HepG2 (cell line): ENCODE data around the gene GLIS2. TPM values are rescaled to one million over a fixed set of nuclear protein-coding genes. Genes with fewer than 3 reads are reported as not detected.

Source experiments
- BATF2 ChIP-seq: sonication (generic); formaldehyde crosslinking; IDR thresholded peaks from 2 replicates; pipeline ENCODE4 v1.8.0; 2022; ENCODE audit warnings: mild to moderate bottlenecking, missing genetic modification reagents, moderate library complexity
- GATAD2A ChIP-seq: IDR thresholded peaks from 2 replicates; pipeline ENCODE4 v1.6.1; 2016
- HBP1 ChIP-seq: IDR thresholded peaks from 2 replicates; pipeline ENCODE4 v1.6.1; 2016; ENCODE audit warnings: low read depth, control low read depth
- KMT2A ChIP-seq: sonication (generic); formaldehyde crosslinking; IDR thresholded peaks from 2 replicates; pipeline ENCODE4 v1.4.0; 2020; ENCODE audit warnings: missing genetic modification reagents
- MXD3 ChIP-seq: IDR thresholded peaks from 2 replicates; pipeline ENCODE4 v1.6.1; 2016; ENCODE audit warnings: mild to moderate bottlenecking, missing biosample characterization, missing genetic modification reagents
- NFRKB ChIP-seq: fragments of 450-650 bp; IDR thresholded peaks from 2 replicates; pipeline ENCODE4 v1.6.1; 2017
- NR2C2 ChIP-seq: sonication (generic); formaldehyde crosslinking; IDR thresholded peaks from 2 replicates; pipeline ENCODE4 v1.4.0; 2020; ENCODE audit warnings: missing genetic modification reagents, mild to moderate bottlenecking, moderate library complexity, borderline replicate concordance
- RFX5 ChIP-seq: IDR thresholded peaks from 2 replicates; pipeline ENCODE4 v1.6.1; 2011; ENCODE audit warnings: low read depth, low read length, improper control_type of control experiment
- SKIL ChIP-seq: sonication (generic); formaldehyde crosslinking; IDR thresholded peaks from 2 replicates; pipeline ENCODE4 v1.8.0; 2022; ENCODE audit warnings: missing genetic modification reagents, mild to moderate bottlenecking, moderate library complexity, borderline replicate concordance
- TFDP2 ChIP-seq: sonication (generic); formaldehyde crosslinking; IDR thresholded peaks from 2 replicates; pipeline ENCODE4 v1.4.0; 2020; ENCODE audit warnings: missing genetic modification reagents
- ZBTB3 ChIP-seq: sonication (generic); formaldehyde crosslinking; IDR thresholded peaks from 2 replicates; pipeline ENCODE4 v1.4.0; 2020; ENCODE audit warnings: low read depth, mild to moderate bottlenecking, moderate library complexity, missing genetic modification reagents, borderline replicate concordance
- ZBTB49 ChIP-seq: sonication (generic); formaldehyde crosslinking; IDR thresholded peaks from 2 replicates; pipeline ENCODE4 v1.4.0; 2020; ENCODE audit warnings: missing genetic modification reagents, borderline replicate concordance
- ZNF24 ChIP-seq: fragments of 450-650 bp; IDR thresholded peaks from 2 replicates; pipeline ENCODE4 v1.6.1; 2017; ENCODE audit warnings: antibody characterized with exemption, mild to moderate bottlenecking
- ZNF44 ChIP-seq: sonication (generic); formaldehyde crosslinking; IDR thresholded peaks from 2 replicates; pipeline ENCODE4 v1.5.1; 2020; ENCODE audit warnings: mild to moderate bottlenecking, missing genetic modification reagents
- ZNF484 ChIP-seq: sonication (generic); formaldehyde crosslinking; IDR thresholded peaks from 2 replicates; pipeline ENCODE4 v1.5.1; 2020; ENCODE audit warnings: mild to moderate bottlenecking, low read depth, missing genetic modification reagents, borderline replicate concordance
- ZNF589 ChIP-seq: sonication (generic); formaldehyde crosslinking; conservative IDR thresholded peaks from 2 replicates; pipeline ENCODE4 v1.8.0; 2022; ENCODE audit warnings: mild to moderate bottlenecking, moderate library complexity, missing genetic modification reagents
- ZNF766 ChIP-seq: sonication (generic); formaldehyde crosslinking; IDR thresholded peaks from 2 replicates; pipeline ENCODE4 v1.5.0; 2020; ENCODE audit warnings: missing genetic modification reagents, borderline replicate concordance
- ZNF788 ChIP-seq: sonication (generic); formaldehyde crosslinking; IDR thresholded peaks from 2 replicates; pipeline ENCODE4 v1.5.0; 2020; ENCODE audit warnings: mild to moderate bottlenecking, missing genetic modification reagents, borderline replicate concordance
- ZNF841 ChIP-seq: sonication (generic); formaldehyde crosslinking; IDR thresholded peaks from 2 replicates; pipeline ENCODE4 v1.8.1; 2023; ENCODE audit warnings: missing genetic modification reagents, borderline replicate concordance
- ZSCAN20 ChIP-seq: sonication (generic); formaldehyde crosslinking; IDR thresholded peaks from 2 replicates; pipeline ENCODE4 v1.4.0; 2020; ENCODE audit warnings: missing genetic modification reagents, mild to moderate bottlenecking, borderline replicate concordance
- polyA plus RNA-seq, 8 experiments: library from polyadenylated mRNA; depleted of rRNA in 3 of 8; stranded (reverse) in 7 of 8; unstranded in 1 of 8; fragments of >200 nt; fragmentation: Illumina TruSeq in 4 of 8; extraction: Trizol in 4 of 8; gene quantifications; 2 replicates each; pipeline versions ENCODE4 v1.2.1 to v1.2.3, GENCODE V29; 2011 to 2016; ENCODE audit warnings: low read depth in 4 of 8, missing spikeins in 1 of 8, mixed read lengths in 1 of 8; ENCODE audit not compliant: insufficient read depth in 1 of 8
- total RNA-seq, 5 experiments: library from RNA; depleted of rRNA; stranded (reverse); fragments of >200 nt; fragmentation: Illumina TruSeq; extraction: Trizol; gene quantifications; 2 replicates each; pipeline ENCODE4 v1.2.3, GENCODE V29; 2016; ENCODE audit warnings: low read depth in 1 of 5

The GLIS2 gene
- total and polyA plus RNA-seq, 2 of the 13 experiments (the other 11 are each of a cell fraction or from before 2014, with no cell fraction given) = 0.28 to 0.29 TPM

GRCh38 chr16:4345836-4346781 lies 30.2 kb downstream of the GLIS2 start (continued):
- peak; percentile 55; the same call in 1 of the 2 replicates for TF ChIP-seq SKIL (CRISPR knock-in tag)
- no peak for TF ChIP-seq BATF2 (CRISPR knock-in tag)
- TF ChIP-seq ZNF589 (CRISPR knock-in tag) = peak; percentile 76; the same call in 1 of the 2 replicates
- no peak for TF ChIP-seq TFDP2
- no peak for TF ChIP-seq ZNF24
- peak; percentile 65; the same call in 1 of the 2 replicates for TF ChIP-seq NR2C2
- 0 out of 2 replicates have a peak, but pooled peaks have one; percentile 33 for TF ChIP-seq HBP1
- no peak for TF ChIP-seq ZNF44
- no peak for TF ChIP-seq ZNF841 (CRISPR knock-in tag)
- TF ChIP-seq ZBTB3 (CRISPR knock-in tag) = no peak; the same call in 1 of the 2 replicates
- no peak for TF ChIP-seq NFRKB
- no peak for TF ChIP-seq ZNF484 (CRISPR knock-in tag)
- TF ChIP-seq MXD3 (CRISPR knock-in tag) = no peak
- peak; percentile 59; the same call in 1 of the 2 replicates for TF ChIP-seq ZNF788 (CRISPR knock-in tag)
- TF ChIP-seq ZSCAN20 (CRISPR knock-in tag) = peak; percentile 63; the same call in 1 of the 2 replicates
- TF ChIP-seq KMT2A (CRISPR knock-in tag) = peak; percentile 74; the same call in 1 of the 2 replicates
- peak; percentile 98 for TF ChIP-seq GATAD2A (CRISPR knock-in tag)
- 0 out of 2 replicates have a peak, but pooled peaks have one; percentile 21 for TF ChIP-seq RFX5
- no peak for TF ChIP-seq ZBTB49 (CRISPR knock-in tag)
- TF ChIP-seq ZNF766 (CRISPR knock-in tag) = no peak
